GM18870 (cell line): ENCODE measurements around the gene SEMA3A.
"Not testable (repeated sequence)": the region's sequence is repeated elsewhere in the genome, so short reads cannot be mapped to it uniquely, and the experiment has no call there.

ENCODE experiments used
- ATAC-seq: cut with Tn5 transposase; IDR thresholded peaks from one replicate; pipeline ENCODE4 v1.9.1; 2021; ENCODE audit warnings: moderate library complexity; ENCODE audit not compliant: unreplicated experiment

The SEMA3A gene

DNA sequence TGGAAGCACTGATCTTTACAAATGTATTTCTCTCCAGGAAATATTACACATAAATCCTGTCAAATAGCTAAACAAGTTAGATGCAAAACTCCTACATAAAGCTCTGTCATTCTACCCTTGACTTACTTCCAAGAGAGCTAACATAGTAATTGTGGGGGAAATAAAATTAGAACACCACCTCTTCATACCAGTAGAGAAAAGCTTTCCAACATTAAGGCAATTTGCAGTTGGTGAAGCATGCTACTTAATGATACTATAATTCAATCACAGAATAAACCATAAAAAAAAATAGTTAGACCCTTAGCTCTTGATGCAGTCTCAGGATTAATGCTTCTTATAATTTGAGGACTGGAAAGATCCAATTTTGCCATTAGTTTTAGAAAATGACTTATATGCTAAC is 35.2 kb downstream of the SEMA3A start:
- ATAC-seq: no peak

DNA sequence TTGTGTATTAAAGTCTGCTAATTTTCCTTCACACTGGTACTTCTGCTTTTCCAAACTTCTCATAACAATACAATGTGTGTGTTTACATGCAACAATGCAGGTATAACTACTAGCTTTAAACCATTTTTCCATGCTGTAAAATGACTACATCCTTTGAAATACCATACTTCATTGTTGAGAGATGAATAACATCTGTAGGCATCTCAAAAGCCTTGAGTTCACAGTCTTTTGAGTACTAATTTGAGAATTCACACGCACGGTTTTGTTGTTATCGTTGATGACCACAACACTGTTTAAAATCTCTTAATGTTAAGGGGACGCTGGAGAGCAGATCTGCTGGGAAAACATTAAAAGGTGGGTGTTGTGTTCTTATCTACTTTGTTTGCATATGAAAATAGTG is 37.4 kb downstream of the SEMA3A start:
- no peak for ATAC-seq

DNA sequence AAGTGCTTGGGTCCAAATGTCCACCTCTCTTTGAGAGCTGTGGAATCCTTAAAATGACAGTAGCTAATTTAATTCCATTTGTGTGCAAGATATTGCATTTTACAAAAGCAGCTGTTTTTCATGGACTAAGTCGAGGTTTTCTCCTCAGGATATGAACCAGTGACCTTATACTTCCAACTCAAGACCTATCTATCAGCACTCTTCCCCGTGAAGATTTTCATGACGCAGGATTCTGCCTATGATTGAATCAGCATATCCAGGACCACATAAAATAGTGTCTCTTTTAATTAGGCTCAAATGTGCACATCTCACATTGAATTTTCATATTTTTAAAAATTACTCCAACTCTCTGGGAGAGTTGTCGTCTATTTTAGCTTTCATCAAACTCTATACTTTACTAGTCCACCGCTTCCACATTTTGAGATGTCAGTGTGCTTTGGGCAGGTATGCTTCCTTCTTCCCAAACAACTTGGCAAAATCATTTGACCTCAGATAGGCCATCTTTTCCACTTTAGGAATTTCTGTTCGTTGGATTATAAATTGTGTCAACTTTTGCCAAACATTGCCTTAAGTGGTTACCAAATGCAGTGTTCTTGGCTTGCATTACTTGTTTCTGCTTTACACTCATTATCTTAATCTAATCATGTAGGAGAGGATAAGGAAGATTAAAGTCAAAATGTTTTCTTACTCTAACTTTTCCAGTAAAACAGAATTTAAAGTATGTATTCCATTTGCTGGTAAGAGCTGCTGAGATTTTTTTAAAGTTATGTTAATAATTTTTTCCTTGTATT is 39.4 kb downstream of the SEMA3A start:
- no peak for ATAC-seq

DNA sequence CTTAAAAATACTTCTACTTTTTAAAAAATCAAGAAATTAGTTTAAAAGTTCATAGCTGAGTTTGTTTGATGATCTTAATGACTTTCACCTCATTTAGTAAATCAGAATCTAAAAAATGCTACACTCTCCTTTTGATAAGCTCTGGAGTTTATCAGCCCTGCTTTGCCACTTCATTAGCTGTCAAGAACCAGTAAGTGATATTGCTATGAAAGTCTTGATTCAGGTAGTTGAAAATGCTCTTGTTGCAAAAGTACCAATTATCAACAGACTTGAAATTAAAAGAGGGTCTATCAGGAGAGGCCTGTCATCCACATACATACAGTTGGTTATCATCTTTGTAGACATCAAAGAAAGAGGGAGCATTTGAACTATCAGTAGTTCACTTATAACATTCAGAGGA is 41.6 kb downstream of the SEMA3A start:
- ATAC-seq: no peak

DNA sequence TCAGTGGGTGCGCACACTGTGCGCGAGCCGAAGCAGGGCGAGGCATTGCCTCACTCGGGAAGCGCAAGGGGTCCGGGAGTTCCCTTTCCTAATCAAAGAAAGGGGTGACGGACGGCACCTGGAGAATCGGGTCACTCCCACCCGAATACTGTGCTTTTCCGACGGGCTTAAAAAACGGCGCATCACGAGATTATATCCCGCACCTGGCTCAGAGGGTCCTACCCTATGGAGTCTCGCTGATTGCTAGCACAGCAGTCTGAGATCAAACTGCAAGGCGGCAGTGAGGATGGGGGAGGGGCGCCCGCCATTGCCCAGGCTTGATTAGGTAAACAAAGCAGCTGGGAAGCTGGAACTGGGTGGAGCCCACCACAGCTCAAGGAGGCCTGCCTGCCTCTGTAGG is 44.2 kb downstream of the SEMA3A start:
- ATAC-seq: not testable (repeated sequence)

DNA sequence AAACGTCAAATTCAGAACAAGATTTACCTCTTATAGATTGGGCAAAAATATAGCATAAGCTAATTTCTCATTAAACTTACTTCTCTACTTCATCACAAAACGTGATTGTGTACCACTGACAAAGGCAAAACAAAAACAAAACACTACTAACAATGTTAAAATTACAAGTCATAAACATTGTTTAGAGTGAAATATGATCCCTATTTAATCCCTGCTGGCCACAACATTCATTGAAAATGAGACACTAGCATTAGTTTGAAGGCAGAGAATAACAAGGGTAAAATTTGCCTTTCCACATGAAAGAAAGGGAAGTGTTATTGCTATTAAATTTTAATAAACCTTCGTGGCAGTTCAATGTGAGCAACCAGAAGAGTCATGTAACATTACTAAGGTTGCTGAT is 45.0 kb downstream of the SEMA3A start:
- no peak for ATAC-seq

DNA sequence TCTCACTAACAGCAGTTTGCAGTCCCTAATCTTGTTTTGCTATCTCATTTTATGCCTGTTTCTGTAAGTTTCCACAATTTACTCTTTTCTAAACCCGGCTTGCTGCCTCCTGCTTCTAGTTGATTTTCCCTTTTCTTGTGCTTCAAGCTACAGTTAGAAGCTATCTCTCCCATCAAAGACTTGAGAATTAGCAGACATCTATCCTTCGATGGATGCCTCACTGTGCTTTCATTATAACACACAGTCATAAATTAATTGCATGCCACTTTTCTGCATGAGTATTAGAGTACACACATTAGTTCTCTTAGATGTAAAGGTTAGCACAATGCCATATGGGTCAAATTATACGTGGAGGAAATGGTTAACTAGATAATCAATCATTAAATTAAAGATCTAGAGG is 48.7 kb downstream of the SEMA3A start:
- no peak for ATAC-seq

DNA sequence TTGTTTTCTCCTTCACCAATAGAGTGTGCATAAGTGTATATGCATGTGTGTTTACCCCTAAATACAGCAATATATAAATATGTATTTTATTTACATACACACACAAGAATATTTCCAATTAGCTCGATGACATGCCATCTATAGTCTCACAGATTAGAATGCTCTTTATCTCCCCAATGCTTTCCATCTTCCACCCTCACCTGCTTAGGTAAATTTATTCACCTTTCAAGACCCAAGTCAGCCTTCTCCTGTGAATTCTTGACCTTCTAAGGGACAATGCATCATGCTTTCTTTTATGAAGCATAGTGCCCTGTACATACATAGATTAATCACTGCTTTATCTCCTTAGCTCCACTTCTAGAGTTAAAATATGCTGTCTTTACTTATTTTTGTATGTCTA is 49.7 kb downstream of the SEMA3A start:
- no peak for ATAC-seq

DNA sequence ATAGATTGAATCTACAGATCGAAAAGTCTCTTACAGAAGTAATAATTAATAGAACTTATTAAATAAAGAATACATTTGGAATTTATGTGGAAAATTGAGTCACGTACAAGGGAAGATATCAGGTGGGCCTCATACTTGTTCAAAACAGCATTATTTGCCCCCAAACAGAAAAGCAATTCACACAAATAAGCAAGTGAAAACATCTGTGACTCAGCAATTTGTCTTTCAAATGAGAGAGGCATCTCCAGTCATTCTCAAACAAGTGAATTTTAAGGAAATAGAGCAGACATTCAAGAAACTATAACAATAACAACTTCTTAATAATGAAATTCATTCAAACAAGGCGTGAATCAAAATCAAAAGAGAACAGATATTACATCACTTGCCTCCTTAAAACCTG is 50.1 kb downstream of the SEMA3A start:
- ATAC-seq: no peak

DNA sequence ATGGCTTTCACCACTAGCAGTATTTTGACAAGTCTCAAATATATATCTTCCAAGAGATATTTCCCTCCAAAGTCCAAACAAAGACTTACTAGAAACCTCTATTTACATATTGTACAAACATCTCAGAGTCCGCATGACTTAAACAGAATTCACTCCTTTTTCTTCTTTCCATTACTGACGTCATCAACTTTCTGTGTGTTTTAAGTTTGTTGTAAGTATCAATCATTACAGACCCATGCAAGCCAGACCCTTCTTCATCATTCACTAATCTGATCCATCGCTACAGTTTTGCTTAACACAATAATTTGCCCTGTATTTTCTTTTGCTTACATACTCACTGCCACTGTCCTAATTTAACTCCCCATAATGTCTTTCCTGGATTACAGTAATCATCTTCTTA is 51.9 kb downstream of the SEMA3A start:
- ATAC-seq: no peak

DNA sequence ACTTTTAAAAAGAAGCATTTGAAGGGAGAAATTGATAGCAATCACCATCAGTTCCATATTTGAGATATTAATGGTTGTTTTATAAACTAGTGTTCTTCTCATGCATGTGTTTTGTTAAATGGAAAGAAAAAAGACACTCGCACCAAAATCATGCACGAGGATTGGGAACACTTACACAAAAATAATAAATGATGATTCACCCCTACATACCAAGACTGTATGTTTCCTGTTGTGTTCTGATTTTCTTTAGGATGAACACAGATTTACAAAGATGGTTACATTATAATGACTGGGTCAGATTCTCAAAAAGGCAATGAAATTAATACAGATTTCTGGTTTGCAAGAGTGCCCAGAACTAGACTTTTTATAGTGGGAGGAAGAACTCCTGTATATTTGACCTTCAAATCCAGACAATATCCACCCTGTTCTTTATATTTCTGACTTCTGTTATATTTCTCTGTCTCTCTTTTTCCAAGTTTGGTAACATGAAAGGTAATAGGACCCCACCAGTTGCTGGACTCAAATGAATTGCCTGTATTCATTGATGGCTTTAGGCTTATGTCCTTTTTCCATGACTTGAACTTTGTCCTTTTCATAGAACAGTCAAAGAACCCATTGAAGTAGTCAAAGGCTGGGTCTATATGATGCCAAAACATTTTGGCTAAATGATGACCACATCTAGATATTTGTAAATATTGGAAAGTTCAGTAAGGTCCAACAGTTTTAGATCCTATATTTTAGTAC is 54.4 kb downstream of the SEMA3A start:
- ATAC-seq: no peak

DNA sequence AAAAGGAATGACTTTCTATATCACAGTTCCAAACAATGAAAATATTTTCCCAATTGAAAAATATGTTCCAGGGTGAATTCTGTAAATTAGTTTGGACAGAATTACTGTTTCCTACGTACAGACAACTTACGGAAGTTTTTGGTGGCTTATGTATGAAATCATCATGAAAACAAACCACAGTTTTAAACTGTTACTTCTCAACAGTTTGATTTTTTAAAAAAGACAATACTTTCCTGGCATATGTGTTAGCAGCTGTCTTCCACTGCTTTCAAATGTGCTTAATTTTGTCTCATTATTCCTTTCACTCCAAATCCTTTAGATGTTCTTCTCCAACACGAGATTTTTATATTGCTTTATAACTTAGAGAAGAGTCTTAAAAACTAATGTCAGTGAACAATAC is 56.2 kb downstream of the SEMA3A start:
- ATAC-seq: no peak

DNA sequence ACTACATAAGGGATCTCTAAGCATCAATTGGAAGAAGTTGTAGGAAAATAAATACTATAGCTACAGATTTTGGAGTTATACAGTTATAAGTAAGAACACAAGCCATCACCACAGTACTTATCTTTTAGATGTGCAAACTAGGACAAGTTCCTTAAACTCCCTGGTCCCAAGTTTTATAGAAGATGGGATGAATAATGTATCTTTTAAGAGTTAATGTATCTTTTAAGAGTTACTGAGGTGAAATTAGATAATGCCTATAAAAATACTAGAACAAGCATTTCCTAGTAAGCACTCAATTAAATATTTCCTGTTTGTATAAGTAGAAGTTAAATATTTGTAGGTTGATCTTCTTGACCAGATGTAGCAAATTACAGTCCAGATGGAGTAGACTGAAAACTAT is 56.8 kb downstream of the SEMA3A start:
- ATAC-seq: no peak

DNA sequence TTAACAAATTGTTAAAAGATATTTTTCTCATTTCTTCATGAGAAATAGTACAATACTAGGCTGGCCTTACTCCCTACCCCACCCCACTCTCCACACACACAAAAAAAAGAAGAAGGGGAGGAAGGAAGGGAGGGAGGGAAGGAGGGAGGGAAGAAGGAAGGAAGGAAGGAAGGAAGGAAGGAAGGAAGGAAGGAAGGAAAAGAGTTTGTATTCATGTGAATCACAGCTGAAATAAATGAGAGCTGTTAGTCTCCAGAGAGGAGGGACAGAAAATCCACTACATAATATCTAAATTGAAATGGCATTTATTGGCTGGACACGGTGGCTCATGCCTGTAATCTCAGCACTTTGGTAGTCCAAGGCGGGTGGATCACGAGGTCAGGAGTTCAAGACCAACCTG is 57.8 kb downstream of the SEMA3A start:
- no peak for ATAC-seq

DNA sequence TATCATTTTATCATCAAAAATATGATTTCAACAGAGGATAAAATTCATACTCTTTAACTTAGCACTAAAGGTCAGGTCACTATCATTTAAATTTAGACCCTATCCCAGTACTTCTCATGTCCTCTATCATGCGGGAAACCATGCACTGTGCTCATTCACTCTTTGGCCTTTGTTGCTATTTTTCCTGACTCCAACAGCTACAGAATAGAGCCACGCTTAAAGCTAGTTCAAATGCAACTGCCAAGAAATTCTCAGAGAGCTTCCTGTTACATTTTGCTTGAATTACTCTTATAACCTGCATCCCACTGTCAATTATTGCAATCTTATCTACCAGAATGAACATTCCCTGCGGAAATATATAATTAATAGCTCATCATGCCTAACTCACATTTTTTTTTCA is 58.3 kb downstream of the SEMA3A start:
- no peak for ATAC-seq

DNA sequence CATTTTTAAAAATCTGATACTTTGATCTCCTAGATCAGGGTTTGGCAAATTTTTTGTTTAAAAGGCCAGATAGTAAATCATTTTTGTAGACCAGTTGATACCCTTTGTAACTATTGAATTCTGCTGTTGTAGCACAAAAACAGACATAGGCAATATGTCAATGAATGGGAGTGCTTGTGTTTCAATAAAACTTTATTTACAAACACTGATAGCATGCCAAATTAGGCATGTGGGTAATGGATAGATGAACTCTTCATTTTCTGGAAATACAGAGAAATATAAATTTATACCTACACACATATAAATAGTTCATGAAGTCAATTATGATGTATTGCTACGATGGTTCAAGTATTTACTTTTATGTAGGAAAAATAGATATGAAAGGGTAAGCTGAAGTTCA is 60.4 kb downstream of the SEMA3A start:
- no peak for ATAC-seq

DNA sequence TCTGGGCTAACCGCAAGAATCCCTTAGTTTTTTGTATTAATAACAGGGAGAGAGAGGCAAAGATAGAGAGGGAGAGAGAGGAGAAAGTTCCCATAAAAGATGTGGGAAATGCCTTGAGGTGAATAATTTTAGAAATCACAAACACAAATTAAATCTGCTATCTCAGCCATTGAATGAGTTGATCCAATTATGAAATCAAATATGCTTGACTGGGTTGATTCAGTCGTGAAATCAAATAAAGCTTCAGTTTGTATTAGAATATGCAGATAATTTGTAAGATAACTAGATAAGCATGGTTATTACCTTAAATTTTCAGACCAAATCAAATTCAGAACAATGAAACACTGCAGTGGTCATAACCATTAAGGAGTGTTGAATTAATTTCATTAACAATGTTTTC is 68.9 kb downstream of the SEMA3A start:
- ATAC-seq: no peak

DNA sequence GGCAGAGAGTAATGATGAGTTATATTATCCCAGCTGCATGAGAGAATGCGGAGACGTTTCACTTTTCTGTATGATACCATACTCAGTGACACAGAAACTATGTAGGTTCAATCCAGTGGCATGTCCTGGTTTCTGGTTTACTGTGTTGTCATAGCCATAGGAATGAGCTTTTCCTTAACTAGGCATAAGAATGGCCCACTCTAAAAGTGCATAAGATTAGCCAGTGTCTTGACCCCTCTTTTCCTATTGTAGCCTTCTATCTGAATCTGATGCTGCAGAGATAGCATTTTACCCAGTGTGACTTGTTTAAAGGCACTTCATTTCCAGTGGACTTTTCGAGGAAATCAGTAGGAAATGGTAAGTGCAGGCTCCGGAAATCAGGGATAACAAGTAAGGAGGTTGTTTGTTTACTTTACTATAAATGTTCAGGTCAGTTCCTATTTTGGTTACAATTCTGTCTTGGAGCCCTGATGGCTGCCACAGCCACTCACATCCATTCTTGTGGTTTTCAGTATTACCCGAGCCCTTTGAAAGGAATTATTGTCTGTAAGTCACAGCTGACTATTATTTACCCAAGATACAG is 70.5 kb downstream of the SEMA3A start:
- ATAC-seq: no peak

DNA sequence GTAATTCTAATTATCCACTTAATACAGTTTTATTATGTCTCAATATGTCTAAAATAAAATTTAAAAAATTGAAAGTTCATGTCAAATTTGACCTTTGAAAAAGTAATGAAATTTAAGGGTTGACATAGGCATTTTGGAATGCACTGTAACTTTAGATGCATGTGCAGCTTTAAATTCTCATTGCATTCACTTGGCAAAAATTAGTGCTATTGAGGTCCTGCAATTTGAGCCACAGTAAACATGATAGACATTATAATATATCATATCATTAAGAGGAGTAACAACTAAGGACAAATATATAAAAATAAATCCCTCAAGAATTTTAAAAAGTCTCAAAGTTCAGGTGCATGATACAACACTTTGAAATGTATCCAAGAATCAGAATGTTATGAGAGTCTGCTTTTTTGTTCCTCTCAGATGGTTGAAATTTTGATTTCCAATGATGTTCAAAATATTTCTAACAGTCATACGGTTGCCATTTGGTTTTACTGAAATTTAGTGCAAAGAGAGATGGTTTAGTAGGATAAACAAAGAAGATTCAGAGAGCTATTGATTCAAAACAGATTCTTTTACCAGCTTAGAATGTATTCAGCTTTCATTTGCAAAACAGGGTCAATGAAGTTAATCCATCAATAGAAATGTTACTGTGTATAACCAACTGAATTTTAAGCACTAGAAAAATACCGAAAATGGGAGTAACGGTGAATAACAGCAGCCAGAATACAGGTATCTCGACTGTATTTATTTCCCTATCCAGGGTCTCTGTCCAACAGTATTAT is 71.8 kb downstream of the SEMA3A start:
- no peak for ATAC-seq

DNA sequence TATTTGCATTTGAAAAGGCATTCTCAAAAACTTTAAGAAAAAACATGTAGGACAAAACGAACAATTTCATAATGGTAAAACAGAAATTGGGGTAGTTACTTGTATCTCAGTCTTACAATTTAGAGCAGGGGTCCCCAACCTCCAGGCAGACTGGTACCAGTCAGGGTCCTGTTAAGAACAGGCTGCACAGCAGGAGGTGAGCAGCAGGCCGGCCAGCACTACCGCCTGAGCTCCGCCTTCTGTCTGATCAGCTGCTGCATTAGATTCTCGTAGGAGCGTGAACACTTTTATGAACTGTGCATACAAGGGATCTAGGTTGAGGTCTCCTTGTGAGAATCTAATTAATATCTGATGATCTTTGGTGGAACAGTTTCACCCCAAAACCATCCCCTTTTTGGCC is 77.3 kb downstream of the SEMA3A start:
- ATAC-seq: no peak
